ENCODE data around the gene CCDC80.
A peak's percentile ranks its signal among the peaks of the same experiment; 100 is the strongest.
"Not testable (repeated sequence)": the region's sequence is repeated elsewhere in the genome, so short reads cannot be mapped to it uniquely, and the experiment has no call there.

CCDC80 gene

DNA sequence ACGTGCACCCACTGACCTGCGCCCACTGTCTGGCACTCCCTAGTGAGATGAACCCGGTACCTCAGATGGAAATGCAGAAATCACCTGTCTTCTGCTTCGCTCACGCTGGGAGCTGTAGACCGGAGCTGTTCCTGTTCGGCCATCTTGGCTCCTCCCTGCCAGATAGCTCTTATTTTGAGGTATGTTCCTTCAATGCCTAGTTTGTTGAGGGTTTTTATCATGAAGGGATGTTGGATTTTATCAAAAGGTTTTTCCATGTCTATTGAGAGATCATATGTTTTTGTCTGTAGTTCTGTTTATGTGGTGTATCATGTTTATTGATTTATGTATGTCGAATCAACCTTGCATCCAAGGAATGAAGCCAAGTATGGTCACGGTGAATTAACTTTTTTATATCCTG is 24.1 kb upstream of the CCDC80 start:
- DNase-seq (ENCODE audit: low read depth in 2 of 2) = not testable (repeated sequence)

DNA sequence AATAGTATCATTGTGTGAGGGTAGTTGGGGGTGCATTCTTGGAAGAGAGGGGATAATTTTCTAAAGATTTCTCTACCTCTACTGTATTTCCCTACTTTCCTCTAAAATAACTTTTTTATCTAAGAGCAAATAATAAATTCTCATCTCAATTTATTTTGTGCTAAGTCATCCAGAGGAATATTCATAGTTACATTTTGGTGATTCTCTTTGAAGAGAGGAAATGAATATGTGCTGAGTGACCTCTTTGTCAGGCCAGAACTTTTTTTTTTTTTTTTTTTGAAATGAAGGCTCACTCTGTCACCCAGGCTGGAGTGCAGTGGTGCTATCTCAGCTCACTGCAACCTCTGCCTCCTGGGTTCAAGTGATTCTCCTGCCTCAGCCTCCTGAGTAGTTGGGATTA is 15.1 kb upstream of the CCDC80 start:
- no peak for DNase-seq (ENCODE audit: low read depth in 2 of 2)

DNA sequence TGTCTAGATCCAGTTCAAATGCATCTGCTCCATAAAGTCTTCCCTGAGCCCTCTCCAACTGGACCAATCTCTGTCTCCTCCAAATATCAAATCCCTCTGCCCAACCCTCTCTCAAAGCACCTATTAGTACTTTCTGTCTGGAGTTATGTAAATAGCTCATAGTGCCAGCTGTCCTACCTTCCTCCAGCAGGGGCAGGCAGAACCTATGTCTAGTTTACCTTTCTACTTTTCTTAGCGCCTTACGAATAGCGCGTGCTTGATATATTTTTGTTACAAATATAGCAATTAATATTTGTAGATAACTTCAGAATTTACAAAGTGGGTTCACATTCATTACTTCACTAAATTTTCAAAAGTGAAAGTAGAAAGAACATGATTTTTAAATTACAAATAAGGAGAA is 14.0 kb upstream of the CCDC80 start:
- DNase-seq (ENCODE audit: low read depth in 2 of 2) = no peak

DNA sequence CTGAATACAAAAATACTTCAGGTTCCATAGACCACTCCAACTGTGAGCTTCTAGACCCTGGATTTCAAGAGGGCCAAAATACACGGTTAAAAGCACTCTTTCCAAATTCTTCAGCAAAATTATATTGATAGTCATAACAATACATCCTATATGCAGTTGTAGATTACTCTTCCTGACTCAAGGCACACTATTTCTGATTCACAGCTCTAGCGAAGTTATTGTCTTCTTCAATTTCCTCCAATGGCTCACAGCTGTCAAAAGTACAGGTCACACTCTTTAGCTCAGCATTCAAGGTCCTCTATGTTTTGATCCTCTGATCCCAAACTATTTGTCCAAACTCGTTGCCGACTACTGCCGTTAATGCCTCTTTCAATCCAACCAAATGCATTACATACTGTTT is 13.5 kb upstream of the CCDC80 start:
- DNase-seq (ENCODE audit: low read depth in 2 of 2) = no peak

DNA sequence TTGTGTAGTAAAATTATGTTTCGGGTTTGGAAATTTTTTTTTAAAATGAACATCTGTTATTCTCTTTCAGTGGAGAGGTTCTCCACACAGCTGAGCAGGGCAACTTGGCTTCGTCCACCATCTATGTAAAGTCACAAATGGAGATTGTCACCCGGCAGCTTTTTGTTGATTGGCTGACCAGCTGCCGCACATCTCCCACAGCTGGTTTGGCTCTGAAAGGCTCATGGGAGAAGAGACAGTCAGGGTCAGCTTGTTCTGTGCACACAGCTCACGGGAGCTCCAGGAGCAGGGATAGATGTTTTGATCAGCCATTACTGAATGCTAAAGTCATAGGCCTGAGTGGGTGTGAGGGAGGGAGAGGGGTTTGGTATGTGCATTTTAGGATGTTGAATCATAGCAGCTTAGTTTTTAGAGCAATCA is 12.9 kb upstream of the CCDC80 start:
- no peak for DNase-seq (ENCODE audit: low read depth in 2 of 2)

DNA sequence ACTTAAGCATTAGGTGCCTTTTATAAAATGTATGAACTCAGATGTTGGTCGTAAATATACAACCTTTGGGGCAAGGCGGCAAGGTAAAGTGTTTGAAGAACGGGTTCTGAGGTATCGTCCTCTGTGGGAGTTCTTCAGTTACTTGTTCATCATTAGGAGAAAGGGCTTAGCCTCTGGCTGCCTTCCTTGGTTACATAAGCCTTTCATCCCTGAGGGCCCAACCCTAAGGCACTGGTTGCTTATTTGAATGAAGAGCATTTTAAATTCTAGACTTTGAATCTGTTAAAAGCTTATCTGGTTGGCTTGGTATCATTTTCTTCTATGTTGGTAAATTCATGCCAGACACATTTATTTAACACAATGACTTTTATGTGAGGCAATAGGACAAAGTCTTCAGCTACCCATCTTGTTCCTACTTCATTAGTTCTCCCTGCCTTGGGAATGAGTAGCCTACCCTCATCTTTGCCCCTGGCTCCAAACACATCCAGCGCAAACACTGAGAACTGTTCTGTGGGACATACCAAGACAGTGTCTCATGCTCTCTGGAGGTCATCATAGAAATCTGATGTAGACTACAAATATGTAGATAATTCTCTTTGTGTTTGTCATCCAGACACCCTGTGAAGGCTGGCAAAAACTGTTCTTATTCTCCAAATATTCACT is 12.4 kb upstream of the CCDC80 start:
- no peak for DNase-seq (ENCODE audit: low read depth in 2 of 2)

DNA sequence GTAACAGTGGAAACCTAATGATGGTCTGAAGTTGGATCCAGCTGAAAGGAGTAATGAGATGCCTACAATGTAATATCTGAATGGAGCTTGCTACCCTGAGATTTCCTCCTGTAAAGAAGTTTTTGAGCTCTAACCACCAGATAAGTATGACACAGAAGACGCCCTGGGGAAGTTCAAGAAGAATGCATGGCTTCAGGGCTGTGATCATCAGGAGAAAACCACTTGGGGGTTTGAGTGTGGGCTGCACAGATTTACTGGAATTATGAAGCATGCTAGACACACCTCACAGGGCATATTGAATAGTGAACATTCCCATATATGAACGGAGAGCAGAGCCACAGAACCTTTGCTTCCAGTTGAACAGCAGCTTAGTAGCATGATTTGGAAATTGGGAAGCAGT is 10.6 kb upstream of the CCDC80 start:
- no peak for DNase-seq (ENCODE audit: low read depth in 2 of 2)

DNA sequence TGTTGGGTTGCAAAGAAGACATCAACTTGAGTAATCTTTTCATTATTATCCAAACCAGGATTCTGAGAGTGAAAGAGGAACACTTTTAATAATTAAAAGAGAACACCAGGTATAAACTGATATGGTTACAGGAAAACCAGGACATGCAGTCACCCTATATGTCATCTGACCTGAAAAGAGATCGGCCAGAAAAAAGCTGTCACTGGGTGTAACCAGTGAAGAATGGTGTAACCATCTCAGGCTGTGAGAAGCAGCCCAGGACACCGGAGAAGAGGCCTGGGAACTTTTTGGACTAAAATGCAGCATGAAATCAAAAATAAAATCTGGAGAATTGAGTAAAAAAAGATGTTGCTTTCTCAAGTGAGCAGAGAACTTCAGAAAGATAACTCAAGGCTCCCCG is 10.1 kb upstream of the CCDC80 start:
- DNase-seq (ENCODE audit: low read depth in 2 of 2) = no peak

DNA sequence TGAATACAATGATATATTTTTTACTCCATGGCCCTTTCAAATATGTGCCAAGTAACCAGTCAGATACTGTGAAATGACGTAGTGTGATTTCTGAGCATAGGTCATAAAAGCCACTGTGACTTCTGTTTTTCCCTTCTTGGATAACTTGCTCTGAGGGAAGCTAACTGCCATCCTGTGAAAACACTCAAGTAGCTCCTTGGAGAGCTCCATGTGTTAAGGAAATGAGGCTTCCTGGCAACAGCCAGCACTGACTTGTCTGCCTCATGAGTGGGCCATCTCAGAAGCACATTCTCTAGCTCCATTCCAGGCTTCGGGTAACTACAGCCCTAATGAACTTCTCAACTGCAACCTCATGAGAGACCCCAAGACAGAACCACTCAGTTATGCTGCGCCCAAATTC is 9.5 kb upstream of the CCDC80 start:
- no peak for DNase-seq (ENCODE audit: low read depth in 2 of 2)

DNA sequence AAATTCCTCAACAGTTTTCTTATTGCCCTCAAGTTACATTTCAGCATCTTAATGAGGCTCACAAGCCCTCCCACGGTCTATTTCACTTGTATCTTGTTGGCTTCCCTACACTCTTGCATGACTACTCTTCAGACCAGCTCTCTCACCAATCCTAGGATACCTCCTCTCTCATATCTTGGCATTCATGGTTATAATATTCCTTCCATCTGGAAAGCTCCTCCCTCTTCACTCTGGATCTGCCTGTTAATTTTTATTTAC is 8.5 kb upstream of the CCDC80 start:
- no peak for DNase-seq (ENCODE audit: low read depth in 2 of 2)

DNA sequence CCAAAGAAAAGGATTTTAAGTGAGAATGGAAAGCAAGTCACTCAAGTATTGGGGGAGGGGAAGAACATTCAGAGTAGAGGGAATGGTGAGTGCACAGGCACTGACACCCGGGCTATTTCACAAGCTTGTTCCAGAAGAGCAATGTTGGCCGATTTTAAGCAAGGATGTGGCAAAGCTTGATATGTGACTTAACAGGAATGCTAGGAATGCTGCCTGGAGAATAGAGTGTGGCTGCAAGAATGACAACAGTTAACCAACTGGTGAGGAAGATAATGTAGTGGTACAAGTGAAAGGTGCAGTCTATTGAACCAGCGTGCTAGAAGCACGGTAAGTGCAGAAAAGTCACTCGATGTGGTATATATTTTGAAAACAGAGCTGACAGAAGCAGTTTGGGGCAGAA is 6.2 kb upstream of the CCDC80 start:
- DNase-seq (ENCODE audit: low read depth in 2 of 2) = no peak

DNA sequence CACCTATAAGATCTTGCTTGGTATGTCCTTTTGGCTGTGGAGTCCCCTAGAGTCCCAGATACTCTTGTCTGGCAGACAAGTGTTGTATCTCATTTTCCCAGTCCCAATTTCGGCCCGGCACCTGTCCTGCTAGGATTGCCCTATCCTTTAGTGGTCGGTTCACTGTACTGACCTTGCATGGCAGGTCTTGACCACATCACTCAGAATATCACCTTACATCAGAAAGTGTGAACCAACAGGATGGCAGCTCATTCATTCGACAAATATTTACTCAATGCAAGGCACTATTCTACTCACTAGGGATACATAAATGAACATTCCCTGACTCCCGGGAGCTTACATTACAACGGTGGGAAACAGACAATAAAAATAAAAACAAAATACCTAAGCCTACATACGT is 5.7 kb upstream of the CCDC80 start:
- DNase-seq (ENCODE audit: low read depth in 2 of 2) = no peak

DNA sequence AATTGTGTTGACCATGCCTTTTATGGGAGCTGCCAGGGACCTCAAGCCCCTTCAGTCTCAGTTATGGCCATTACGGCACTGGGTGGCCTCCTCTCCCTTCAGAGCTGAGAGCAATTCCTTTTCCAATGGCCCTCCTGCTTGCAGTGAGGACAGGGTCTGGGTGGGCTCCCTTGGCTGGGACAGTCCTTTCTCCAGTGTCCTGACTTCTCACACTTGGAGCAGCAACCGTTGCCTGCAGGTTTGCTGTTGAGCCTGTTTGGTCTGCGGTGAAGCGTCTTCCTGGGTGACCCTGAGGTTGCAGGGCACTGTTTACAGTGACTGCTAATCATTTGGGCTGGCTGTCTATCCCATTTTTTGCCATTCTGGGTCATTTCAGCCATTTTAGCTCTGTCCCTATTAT is 3.5 kb upstream of the CCDC80 start:
- DNase-seq (ENCODE audit: low read depth in 2 of 2) = no peak

DNA sequence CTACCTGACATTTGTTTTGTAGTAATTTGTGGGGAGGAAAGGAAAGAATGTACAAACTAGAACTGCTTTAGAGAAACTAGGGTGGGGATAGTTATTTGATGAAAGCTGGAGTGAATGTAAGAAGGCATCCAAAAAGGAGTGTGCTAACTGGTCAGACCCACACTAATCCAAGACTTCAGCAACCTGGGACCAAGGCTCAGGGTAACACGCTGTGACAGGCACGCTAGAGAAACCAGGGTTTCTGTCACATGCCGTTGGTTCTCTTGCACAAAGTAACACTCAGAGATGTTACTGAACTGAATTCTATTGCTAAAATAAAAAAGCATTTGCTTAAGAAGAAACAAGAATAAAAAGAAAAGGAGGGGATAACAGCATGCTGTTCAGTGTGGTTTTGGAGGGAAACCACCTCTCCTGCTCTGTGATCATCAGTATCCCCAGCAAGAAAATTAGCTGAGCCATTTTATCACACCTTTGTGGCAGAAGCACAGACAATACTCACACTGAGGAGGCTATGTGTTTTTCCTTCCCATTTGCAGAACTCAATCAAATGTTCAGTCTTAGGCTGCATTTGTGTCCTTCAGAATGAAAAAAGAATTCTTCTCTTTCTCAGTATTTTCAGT is 2.8 kb upstream of the CCDC80 start:
- DNase-seq (ENCODE audit: low read depth in 2 of 2) = no peak

DNA sequence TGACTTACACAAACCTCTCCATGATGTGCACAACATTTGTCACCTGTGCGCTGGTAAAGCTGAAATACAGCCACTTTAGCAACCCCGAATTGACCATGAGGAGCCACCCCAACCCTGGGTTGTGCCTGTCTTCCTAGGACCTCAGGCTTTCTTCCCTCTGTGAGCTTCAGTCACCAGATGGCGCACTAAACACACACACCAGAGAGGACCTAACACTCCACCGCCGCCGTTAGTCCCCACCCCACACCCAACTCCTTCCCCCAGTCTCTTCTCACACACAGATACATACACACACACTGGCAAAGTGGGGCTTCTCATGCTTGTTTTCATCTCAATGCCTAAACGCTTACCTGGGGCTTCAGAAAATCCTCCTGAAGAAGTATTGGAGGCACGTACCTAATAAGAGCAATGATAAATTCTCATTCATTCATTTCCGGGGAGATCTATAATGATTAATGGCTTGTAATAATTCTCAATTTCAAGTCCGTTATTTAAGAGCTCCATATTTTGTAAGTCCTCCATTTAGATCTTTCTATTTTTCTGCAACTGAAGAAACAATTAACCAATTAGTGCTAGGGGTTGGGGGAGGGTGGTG is 2.1 kb upstream of the CCDC80 start:
- DNase-seq (ENCODE audit: low read depth in 2 of 2) = peak; percentile 69 to 73

DNA sequence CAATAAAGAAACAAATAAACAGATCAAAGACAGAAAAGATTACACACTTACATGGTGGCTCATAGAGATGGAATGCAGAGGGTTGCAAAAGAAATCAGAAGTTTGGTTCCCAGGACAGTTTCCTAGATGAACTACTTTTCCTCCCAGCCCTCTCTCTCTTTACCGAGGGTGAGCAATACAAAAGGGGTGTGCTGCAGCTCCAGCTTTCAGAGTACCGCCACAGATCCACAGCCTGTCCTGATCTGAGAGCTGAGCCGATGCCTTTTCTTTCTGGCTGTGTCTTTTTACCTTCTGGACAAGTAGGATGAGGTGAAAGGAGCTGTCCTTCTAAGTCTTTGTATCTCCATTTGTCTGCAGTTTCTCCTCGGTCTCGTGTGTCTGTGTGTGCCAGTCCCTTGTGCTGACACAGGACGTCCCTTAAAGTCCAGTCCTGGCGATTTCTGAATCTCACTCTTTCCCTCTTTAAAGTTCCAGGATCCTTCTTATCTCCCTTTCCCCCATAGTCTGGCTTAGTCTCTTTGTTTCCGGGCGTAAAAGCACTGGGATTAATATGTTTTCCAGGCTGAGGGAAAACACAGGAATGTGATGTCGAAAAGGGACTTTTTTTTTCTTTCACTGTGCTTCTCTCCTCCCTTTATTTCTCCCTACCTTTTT is 540 bp downstream of the CCDC80 start:
- DNase-seq (ENCODE audit: low read depth in 2 of 2) = no peak

DNA sequence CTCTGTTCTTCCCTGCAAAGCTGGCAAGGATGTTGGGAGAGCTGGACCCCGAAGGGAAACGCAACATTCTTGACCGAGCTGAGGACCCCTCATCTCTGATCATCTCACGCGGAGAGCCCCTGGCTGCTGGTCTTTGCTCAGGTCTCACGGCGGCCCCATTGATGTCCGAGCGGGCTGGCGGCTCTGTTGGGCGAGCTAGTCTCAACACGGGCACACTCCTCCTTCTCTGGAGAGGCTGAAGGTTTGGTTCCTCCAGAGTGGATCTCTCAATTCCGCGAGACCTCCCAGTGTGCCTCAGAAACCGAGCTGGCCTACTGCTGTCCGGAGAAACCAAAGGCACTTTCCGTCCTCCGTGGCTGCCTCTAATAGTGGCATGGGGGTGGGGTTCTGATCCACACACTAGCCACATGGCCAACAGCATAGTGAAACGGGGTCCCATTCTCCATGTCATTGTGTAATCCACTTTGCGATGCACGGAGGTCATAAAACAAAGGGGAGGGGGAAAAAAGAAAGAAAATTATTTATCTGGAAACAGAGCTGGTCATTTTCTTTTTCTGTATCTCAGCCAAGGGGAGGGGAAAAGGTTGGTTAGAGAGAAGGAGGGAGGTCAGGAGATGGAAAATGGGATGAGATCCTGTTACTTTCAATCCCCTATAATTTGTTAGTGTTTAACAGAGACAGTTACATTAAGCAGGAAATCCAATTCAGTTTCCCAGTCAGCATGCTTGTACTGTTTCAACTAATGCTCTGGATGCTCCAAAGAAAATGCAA is 1.3 kb downstream of the CCDC80 start:
- no peak for DNase-seq (ENCODE audit: low read depth in 2 of 2)

DNA sequence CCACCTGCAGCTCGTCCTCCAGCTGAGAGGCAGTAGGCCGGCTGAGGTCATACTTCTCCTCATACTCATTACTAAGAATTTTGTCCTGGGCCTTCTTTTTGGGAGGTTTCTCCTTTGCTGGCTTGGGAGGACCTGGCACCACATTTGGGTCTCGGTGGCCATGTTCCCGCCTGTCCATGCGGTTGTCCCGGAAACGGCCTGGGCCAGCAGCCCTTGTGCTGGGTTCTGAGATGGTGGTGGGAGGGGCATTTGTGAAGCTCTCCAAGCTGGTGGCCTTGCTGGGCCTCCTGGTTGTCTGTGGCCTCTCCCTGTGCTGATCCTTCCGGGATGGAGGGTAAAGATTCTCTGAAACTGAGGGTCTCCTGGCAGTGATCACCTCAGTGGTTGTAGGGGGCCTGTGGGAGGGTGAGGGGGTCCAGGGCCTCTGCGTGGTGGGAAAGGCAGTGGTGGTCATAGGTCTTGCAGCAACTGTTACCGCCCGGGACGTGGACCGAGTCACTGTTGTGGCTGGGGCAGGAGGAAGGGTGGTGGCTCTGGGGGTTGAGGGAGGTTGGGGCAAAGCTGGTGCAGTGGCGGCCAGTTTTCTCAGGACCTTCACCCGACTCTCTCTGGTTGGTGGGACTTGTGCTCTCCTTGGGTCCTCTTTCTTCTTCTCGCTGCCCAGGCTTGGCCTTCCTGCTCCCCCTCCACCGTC is 2.5 kb downstream of the CCDC80 start:
- DNase-seq (ENCODE audit: low read depth in 2 of 2) = no peak

DNA sequence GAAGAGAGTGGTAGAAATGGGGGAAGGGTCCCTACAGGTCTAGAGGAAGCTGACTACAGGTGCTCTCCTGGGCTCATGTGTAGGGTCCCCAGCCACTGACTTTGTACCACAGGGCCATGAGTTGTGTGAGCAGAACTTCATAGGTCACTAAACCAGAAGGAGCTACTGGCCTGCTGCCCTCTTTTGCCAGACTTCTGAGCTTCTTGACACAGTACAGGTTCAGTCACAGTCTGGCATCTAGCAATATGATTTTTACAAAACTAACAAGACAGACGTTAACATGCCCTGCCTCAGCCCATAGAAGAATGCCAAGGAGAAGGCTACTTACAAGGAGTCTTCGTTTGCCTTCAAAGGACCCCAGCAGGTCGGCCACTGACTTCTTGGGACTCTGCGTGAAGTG is 3.2 kb downstream of the CCDC80 start:
- DNase-seq (ENCODE audit: low read depth in 2 of 2) = no peak

DNA sequence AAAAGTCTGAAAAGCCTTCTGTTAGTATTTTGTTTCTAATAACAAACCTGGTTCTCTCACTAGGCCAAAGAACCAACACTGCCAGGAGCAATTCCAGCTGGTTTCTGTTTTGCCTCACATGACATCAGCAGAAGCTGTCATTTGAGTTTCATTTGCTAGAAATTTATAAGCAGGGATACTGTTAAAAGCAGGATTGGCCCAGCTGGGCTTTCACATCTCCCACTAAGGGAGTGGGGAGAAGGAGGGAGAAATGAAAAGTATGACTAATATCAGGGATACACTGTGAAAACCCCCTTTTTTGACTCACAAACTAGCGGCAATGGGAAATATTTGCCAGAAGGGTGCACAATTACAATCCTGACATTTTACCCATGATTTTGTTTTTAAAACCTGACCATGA is 5.3 kb downstream of the CCDC80 start:
- DNase-seq (ENCODE audit: low read depth in 2 of 2) = no peak

DNA sequence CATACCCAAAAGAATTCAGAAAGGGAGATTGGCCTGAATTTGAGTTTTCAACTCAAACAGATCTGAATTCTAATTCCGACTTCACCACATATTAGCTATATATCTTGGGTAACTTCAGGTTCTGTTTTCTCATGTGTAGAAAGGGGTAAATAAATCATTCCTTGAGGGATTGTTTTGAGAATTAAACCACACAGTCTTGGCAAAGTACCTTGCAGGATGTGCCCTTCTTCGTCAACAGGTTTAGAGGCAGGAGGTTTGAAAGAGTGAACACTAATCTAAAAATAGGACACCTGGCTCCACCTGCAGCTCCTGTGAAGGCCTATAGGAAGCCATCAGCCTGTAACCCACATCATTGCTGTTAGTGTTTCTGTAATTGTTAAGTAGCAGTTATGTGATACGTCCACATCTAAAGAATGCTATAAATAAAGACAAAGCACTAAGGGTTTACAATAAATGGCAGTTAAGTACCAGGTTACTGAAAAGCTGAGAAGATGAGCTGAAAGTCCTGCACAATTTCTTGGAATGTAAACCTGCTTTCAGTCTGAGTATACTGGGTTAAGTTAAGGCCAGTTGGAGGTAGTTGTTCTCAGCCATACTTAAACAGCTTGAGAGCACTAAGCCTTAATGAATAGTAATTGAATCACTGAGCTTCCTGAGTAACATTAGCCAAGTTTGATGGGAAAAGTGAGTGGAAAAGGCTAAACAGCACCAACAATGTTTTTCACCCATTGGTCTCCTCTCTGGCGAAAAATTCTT is 6.0 kb downstream of the CCDC80 start:
- no peak for DNase-seq (ENCODE audit: low read depth in 2 of 2)

Measured in stimulated activated CD4-positive, alpha-beta T cell treated with anti-CD3 and anti-CD28 coated beads, Interleukin-4, amount 100 ng/mL, for 48 hours (primary cell).